WTC11 (cell line): ENCODE measurements around the gene CHST11. TPM values are rescaled to one million over a fixed set of nuclear protein-coding genes. Genes with fewer than 3 reads are reported as not detected.

Source experiments
- ATAC-seq: fragments of 200-7000 bp; cut with Tn5 transposase; 2 replicates; pipeline ENCODE4 v1.10.0; 2021; ENCODE audit warnings: mild to moderate bottlenecking, moderate library complexity
- CTCF ChIA-PET: fragments of 300-600 bp; sonication (Branson Sonifier 250); formaldehyde crosslinking; loops from one replicate; lab custom pipeline; 2021; ENCODE audit warnings: antibody characterized with exemption; lab: Charles Lee
- POLR2A ChIA-PET: fragments of 350-600 bp; sonication (Branson Sonifier 250); formaldehyde crosslinking; loops from one replicate; lab custom pipeline; 2021; ENCODE audit warnings: antibody characterized with exemption; lab: Charles Lee
- DNase-seq: peaks from one replicate; pipeline ENCODE4 v3.0.0; 2021; ENCODE audit warnings: low spot score
- H3K27ac Mint-ChIP-seq: 2 replicates; pipeline ENCODE4 v1.8.0; 2021; ENCODE audit warnings: mixed read lengths
- H3K27me3 Mint-ChIP-seq: 2 replicates; pipeline ENCODE4 v1.8.0; 2021; ENCODE audit warnings: low read depth, mild to moderate bottlenecking, moderate library complexity, mixed read lengths
- H3K36me3 Mint-ChIP-seq: 2 replicates; pipeline ENCODE4 v1.8.0; 2021; ENCODE audit warnings: mixed read lengths
- H3K4me1 Mint-ChIP-seq: 2 replicates; pipeline ENCODE4 v1.8.0; 2022; ENCODE audit warnings: mixed read lengths
- H3K4me3 Mint-ChIP-seq: 2 replicates; pipeline ENCODE4 v1.8.0; 2021; ENCODE audit warnings: mild to moderate bottlenecking, moderate library complexity, mixed read lengths
- H3K9me3 Mint-ChIP-seq: 2 replicates; pipeline ENCODE4 v1.8.0; 2021; ENCODE audit warnings: mixed read lengths
- AFF4 ChIP-seq: sonication (generic); formaldehyde crosslinking; IDR thresholded peaks from 2 replicates; pipeline ENCODE4 v1.8.1; 2023; ENCODE audit warnings: mild to moderate bottlenecking, missing genetic modification reagents, borderline replicate concordance
- CTCF ChIP-seq: fragments of 200-600 bp; IDR thresholded peaks from 2 replicates; pipeline ENCODE4 v1.8.0; 2022; ENCODE audit warnings: antibody characterized with exemption
- E2F1 ChIP-seq: sonication (generic); formaldehyde crosslinking; IDR thresholded peaks from 2 replicates; pipeline ENCODE4 v1.8.0; 2022; ENCODE audit warnings: mild to moderate bottlenecking, missing genetic modification reagents
- E2F5 ChIP-seq: sonication (generic); formaldehyde crosslinking; IDR thresholded peaks from 2 replicates; pipeline ENCODE4 v1.8.1; 2022; ENCODE audit warnings: mild to moderate bottlenecking, moderate library complexity, missing genetic modification reagents
- ERG ChIP-seq: fragments of 250-450 bp; sonication (Bioruptor Pico); IDR thresholded peaks from 2 replicates; pipeline ENCODE4 v1.8.0; 2021; ENCODE audit warnings: mild to moderate bottlenecking
- FOXK1 ChIP-seq: sonication (generic); formaldehyde crosslinking; IDR thresholded peaks from 2 replicates; pipeline ENCODE4 v1.8.0; 2022; ENCODE audit warnings: mild to moderate bottlenecking, moderate library complexity, missing genetic modification reagents
- IRF1 ChIP-seq: sonication (generic); formaldehyde crosslinking; IDR thresholded peaks from 2 replicates; pipeline ENCODE4 v1.8.0; 2023; ENCODE audit warnings: missing genetic modification reagents
- KAT7 ChIP-seq: sonication (generic); formaldehyde crosslinking; IDR thresholded peaks from 2 replicates; pipeline ENCODE4 v1.8.1; 2023; ENCODE audit warnings: missing genetic modification reagents, mild to moderate bottlenecking, borderline replicate concordance
- NFE2L1 ChIP-seq: sonication (generic); formaldehyde crosslinking; IDR thresholded peaks from 2 replicates; pipeline ENCODE4 v1.8.1; 2023; ENCODE audit warnings: missing genetic modification reagents
- NR3C1 ChIP-seq: sonication (generic); formaldehyde crosslinking; conservative IDR thresholded peaks from 2 replicates; pipeline ENCODE4 v1.8.1; 2023; ENCODE audit warnings: low read depth, mild to moderate bottlenecking, missing genetic modification reagents
- SMAD3 ChIP-seq: sonication (generic); formaldehyde crosslinking; IDR thresholded peaks from 2 replicates; pipeline ENCODE4 v1.8.0; 2022; ENCODE audit warnings: missing genetic modification reagents, mild to moderate bottlenecking, borderline replicate concordance
- SMAD4 ChIP-seq: sonication (generic); formaldehyde crosslinking; IDR thresholded peaks from 2 replicates; pipeline ENCODE4 v1.8.0; 2022; ENCODE audit warnings: mild to moderate bottlenecking, missing genetic modification reagents
- TEAD4 ChIP-seq: sonication (generic); formaldehyde crosslinking; IDR thresholded peaks from 2 replicates; pipeline ENCODE4 v1.8.0; 2022; ENCODE audit warnings: mild to moderate bottlenecking, missing genetic modification reagents
- ZSCAN18 ChIP-seq: fragments of 250-450 bp; sonication (Bioruptor Pico); IDR thresholded peaks from 2 replicates; pipeline ENCODE4 v2.1.2; 2022; ENCODE audit warnings: mild to moderate bottlenecking, moderate library complexity
- total RNA-seq: library from RNA; stranded (reverse); gene quantifications from 3 replicates; pipeline ENCODE4 v1.2.3, GENCODE V29; 2021

The CHST11 gene
- total RNA-seq, 1 experiment from 2014 or later = 24.2 TPM

- TF ChIP-seq CTCF = no peak
Measured at GRCh38 chr12:104535369-104535768, 78.6 kb downstream of the CHST11 start (continued).

GRCh38 chr12:104536841-104537240 lies 80.1 kb downstream of the CHST11 start:
- ChIA-PET POLR2A (no interaction called here), CTCF (no interaction called here)
- DNase-seq (no peak), ATAC-seq (no peak)
- TF ChIP-seq CTCF (no peak), E2F1 (CRISPR knock-in tag) (no peak), NR3C1 (CRISPR knock-in tag) (no peak), KAT7 (CRISPR knock-in tag) (no peak), FOXK1 (CRISPR knock-in tag) (no peak), AFF4 (CRISPR knock-in tag) (no peak)
- no peaks in the 10 kb centered on the region for H3K36me3 Mint-ChIP-seq
- no peaks in the 10 kb centered on the region for H3K9me3 Mint-ChIP-seq
- peaks cover 41% of the 10 kb centered on the region for H3K4me1 Mint-ChIP-seq
- no peak overlapping the region for H3K4me3 Mint-ChIP-seq
- no peaks in the 10 kb centered on the region for H3K27me3 Mint-ChIP-seq
- no peak overlapping the region for H3K27ac Mint-ChIP-seq

- Mint-ChIP-seq H3K36me3 (no peaks in the 10 kb centered on the region), H3K27me3 (no peaks in the 10 kb centered on the region), H3K4me1 (peaks cover 41% of the 10 kb centered on the region), H3K27ac (no peak overlapping the region), H3K4me3 (no peak overlapping the region), H3K9me3 (peaks cover 5% of the 10 kb centered on the region)
- TF ChIP-seq SMAD4 (CRISPR knock-in tag) = no peak
- DNase-seq = no peak
- ChIA-PET CTCF (no interaction called here), POLR2A (no interaction called here)
- ATAC-seq = no peak
Measured at GRCh38 chr12:104538056-104538455, 81.3 kb downstream of the CHST11 start.

GRCh38 chr12:104538891-104539462 lies 82.2 kb downstream of the CHST11 start:
- peaks cover 5% of the 10 kb centered on the region for H3K9me3 Mint-ChIP-seq
- no peaks in the 10 kb centered on the region for H3K27me3 Mint-ChIP-seq
- H3K4me3 Mint-ChIP-seq = no peak overlapping the region
- H3K27ac Mint-ChIP-seq = no peak overlapping the region
- ChIA-PET CTCF (no interaction called here), POLR2A (no interaction called here)
- ATAC-seq (no peak), DNase-seq (no peak)
- peaks cover 33% of the 10 kb centered on the region for H3K4me1 Mint-ChIP-seq
- no peaks in the 10 kb centered on the region for H3K36me3 Mint-ChIP-seq
- no peak for TF ChIP-seq SMAD3 (CRISPR knock-in tag)
- no peak for TF ChIP-seq ERG (CRISPR knock-in tag)
- TF ChIP-seq TEAD4 (CRISPR knock-in tag) = no peak
- no peak for TF ChIP-seq E2F5 (CRISPR knock-in tag)
- no peak for TF ChIP-seq NFE2L1 (CRISPR knock-in tag)
- no peak for TF ChIP-seq ZSCAN18 (CRISPR knock-in tag)
- TF ChIP-seq IRF1 (CRISPR knock-in tag) = no peak
